HepG2 (cell line): Measurements from ENCODE around the gene SCUBE1.

Experiments
- ATF3 ChIP-seq: sonication (generic); formaldehyde crosslinking; IDR thresholded peaks from 2 replicates; pipeline ENCODE4 v1.4.0; 2020; ENCODE audit warnings: missing genetic modification reagents
- CTCF ChIP-seq: sonication (generic); formaldehyde crosslinking; IDR thresholded peaks from 2 replicates; pipeline ENCODE4 v1.5.0; 2020; ENCODE audit warnings: mild to moderate bottlenecking, missing genetic modification reagents, moderate library complexity
- EZH2 ChIP-seq: conservative IDR thresholded peaks from 2 replicates; pipeline ENCODE4 v1.6.1; 2012; ENCODE audit warnings: mild to moderate bottlenecking, low read depth, low read length, moderate library complexity
- HNF4G ChIP-seq, 2 experiments: sonication (generic) in 1 of 2; formaldehyde crosslinking in 1 of 2; IDR thresholded peaks; 2 replicates each; pipeline versions ENCODE4 v1.4.0 to v1.6.1; 2011 to 2020; ENCODE audit warnings: borderline replicate concordance in 2 of 2, low read depth in 2 of 2, mild to moderate bottlenecking in 2 of 2, low read length in 1 of 2, missing genetic modification reagents in 1 of 2, moderate library complexity in 1 of 2
- HOXA7 ChIP-seq: sonication (generic); formaldehyde crosslinking; IDR thresholded peaks from 2 replicates; pipeline ENCODE4 v1.8.1; 2022; ENCODE audit warnings: mild to moderate bottlenecking, missing genetic modification reagents, moderate library complexity
- MXI1 ChIP-seq: IDR thresholded peaks from 3 replicates; pipeline ENCODE4 v1.6.1; 2012; ENCODE audit warnings: low read depth, low read length, inconsistent platforms, borderline replicate concordance
- TRIM24 ChIP-seq: sonication (generic); formaldehyde crosslinking; IDR thresholded peaks from 2 replicates; pipeline ENCODE4 v1.8.0; 2022; ENCODE audit warnings: mild to moderate bottlenecking, missing genetic modification reagents
- ZBTB42 ChIP-seq: sonication (generic); formaldehyde crosslinking; IDR thresholded peaks from 2 replicates; pipeline ENCODE4 v1.5.0; 2020; ENCODE audit warnings: mild to moderate bottlenecking, missing genetic modification reagents

GRCh38 chr22:43277987-43278601, 65.1 kb downstream of the SCUBE1 start:
- TF ChIP-seq EZH2 (no peak), CTCF (CRISPR knock-in tag) (no peak), ZBTB42 (CRISPR knock-in tag) (no peak), HNF4G (IDR thresholded peaks at IDR 0.05; ENCODE audit: borderline replicate concordance, low read depth, low read length) (no peak), HNF4G (CRISPR knock-in tag; IDR thresholded peaks at IDR 0.05; ENCODE audit: borderline replicate concordance, low read depth) (no peak), ATF3 (CRISPR knock-in tag) (no peak), TRIM24 (CRISPR knock-in tag) (no peak), MXI1 (no peak), HOXA7 (CRISPR knock-in tag) (no peak)
